GM12878 (cell line): ENCODE data around the gene RASL12.

Source experiments
- BMI1 ChIP-seq: fragments of 450-650 bp; IDR thresholded peaks from 2 replicates; pipeline ENCODE4 v1.6.1; 2016; ENCODE audit warnings: mild to moderate bottlenecking, moderate library complexity, borderline replicate concordance
- CBFB ChIP-seq: IDR thresholded peaks from 2 replicates; pipeline ENCODE4 v1.6.1; 2016; ENCODE audit warnings: antibody characterized with exemption, low read depth
- EZH2 ChIP-seq: IDR thresholded peaks from 2 replicates; pipeline ENCODE4 v1.6.1; 2012; ENCODE audit warnings: low read depth, mild to moderate bottlenecking, control low read depth, inconsistent platforms, low read length, borderline replicate concordance; ENCODE audit not compliant: control insufficient read depth
- MXI1 ChIP-seq: fragments of 150-350 bp; IDR thresholded peaks from 2 replicates; pipeline ENCODE4 v1.6.1; 2011; ENCODE audit warnings: low read depth, mild to moderate bottlenecking, inconsistent platforms, low read length, improper control_type of control experiment
- NFIC ChIP-seq: IDR thresholded peaks from 2 replicates; pipeline ENCODE4 v1.6.1; 2012; ENCODE audit warnings: low read depth, mild to moderate bottlenecking, inconsistent platforms, low read length, moderate library complexity
- POLR2A ChIP-seq: IDR thresholded peaks from 2 replicates; pipeline ENCODE4 v1.6.1; 2011; ENCODE audit warnings: low read depth, mild to moderate bottlenecking, low read length
- POLR2AphosphoS2 ChIP-seq: IDR thresholded peaks from 2 replicates; pipeline ENCODE4 v1.6.1; 2011; ENCODE audit warnings: low read depth, mild to moderate bottlenecking, low read length, improper control_type of control experiment, moderate library complexity
- POU2F2 ChIP-seq: IDR thresholded peaks from 3 replicates; pipeline ENCODE4 v1.6.1; 2011; ENCODE audit warnings: low read depth, mild to moderate bottlenecking, low read length, borderline replicate concordance
- SUPT20H ChIP-seq: IDR thresholded peaks from 2 replicates; pipeline ENCODE4 v1.6.1; 2011; ENCODE audit warnings: low read depth, mild to moderate bottlenecking, low read length, moderate library complexity, borderline replicate concordance; ENCODE audit not compliant: control insufficient read depth
- TCF3 ChIP-seq: IDR thresholded peaks from 2 replicates; pipeline ENCODE4 v1.6.1; 2012; ENCODE audit warnings: low read depth, mild to moderate bottlenecking, low read length, borderline replicate concordance; ENCODE audit not compliant: insufficient read depth
- ZBED1 ChIP-seq: IDR thresholded peaks from 2 replicates; pipeline ENCODE4 v1.6.1; 2016; ENCODE audit warnings: borderline replicate concordance
- TF ChIP-seq, protein P1 (sequence below), 3 experiments: IDR thresholded peaks in 2 of 3; conservative IDR thresholded peaks in 1 of 3; 2 replicates each; pipeline ENCODE4 v1.5.1; 2011; ENCODE audit warnings: low read depth in 3 of 3, low read length in 3 of 3, mild to moderate bottlenecking in 3 of 3, control low read depth in 2 of 3, moderate library complexity in 2 of 3, inconsistent platforms in 1 of 3, mixed read lengths in 1 of 3; ENCODE audit not compliant: control insufficient read depth in 2 of 3, insufficient read depth in 1 of 3; ENCODE audit errors: extremely low read depth in 1 of 3

DNA sequence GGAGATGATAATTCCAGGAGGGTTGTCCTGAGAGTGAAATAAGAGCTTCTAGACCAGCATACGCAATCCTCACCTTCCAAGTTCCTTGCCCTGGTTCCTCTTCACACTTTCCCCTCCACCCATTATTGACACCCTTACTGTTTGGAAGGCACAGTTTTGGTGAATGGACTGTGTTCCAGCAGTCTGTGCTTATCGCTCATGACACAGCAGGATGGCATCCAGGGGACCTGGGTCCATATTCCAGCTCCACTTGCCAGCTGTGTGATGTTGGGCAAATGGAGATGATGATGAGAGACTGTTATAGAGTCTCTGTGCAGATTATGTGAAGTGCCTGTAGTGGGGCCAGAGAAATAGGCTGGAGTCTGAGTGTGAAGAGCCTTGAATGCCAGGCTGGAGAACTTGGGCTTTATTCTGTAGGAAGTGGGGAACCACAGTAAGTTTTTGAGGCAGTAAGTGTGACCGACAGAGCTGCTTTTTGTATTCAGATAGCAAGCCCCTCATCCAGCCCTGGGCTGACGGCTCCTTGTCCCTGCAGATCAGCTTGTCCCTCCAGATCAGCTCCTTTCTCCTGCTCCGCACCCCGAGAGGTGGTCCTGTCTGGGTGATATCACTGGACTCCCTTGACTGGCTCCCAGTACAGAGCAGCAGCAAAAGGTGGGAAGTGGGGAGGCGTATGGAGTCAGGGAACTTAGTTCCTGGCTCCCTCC lies 16.9 kb upstream of the RASL12 start:
- TF ChIP-seq CBFB (no peak), MXI1 (no peak), EZH2 (no peak), POLR2AphosphoS2 (no peak), ZBED1 (no peak), TCF3 (no peak), SUPT20H (no peak), POLR2A (no peak), NFIC (no peak), BMI1 (no peak), POU2F2 (no peak)
- TF ChIP-seq, protein P1, sequence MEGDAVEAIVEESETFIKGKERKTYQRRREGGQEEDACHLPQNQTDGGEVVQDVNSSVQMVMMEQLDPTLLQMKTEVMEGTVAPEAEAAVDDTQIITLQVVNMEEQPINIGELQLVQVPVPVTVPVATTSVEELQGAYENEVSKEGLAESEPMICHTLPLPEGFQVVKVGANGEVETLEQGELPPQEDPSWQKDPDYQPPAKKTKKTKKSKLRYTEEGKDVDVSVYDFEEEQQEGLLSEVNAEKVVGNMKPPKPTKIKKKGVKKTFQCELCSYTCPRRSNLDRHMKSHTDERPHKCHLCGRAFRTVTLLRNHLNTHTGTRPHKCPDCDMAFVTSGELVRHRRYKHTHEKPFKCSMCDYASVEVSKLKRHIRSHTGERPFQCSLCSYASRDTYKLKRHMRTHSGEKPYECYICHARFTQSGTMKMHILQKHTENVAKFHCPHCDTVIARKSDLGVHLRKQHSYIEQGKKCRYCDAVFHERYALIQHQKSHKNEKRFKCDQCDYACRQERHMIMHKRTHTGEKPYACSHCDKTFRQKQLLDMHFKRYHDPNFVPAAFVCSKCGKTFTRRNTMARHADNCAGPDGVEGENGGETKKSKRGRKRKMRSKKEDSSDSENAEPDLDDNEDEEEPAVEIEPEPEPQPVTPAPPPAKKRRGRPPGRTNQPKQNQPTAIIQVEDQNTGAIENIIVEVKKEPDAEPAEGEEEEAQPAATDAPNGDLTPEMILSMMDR (IDR thresholded peaks at IDR 0.05 in 2 of 3, conservative IDR thresholded peaks at IDR 0.05 in 1 of 3; ENCODE audit: control insufficient read depth in 2 of 3, extremely low read depth in 1 of 3, insufficient read depth in 1 of 3, low read depth in 3 of 3, low read length in 3 of 3), result no peak
